ENCODE results near the gene ANXA10. TPM values are rescaled to one million over a fixed set of nuclear protein-coding genes. Genes with fewer than 3 reads are reported as not detected.

The ANXA10 gene
- total RNA-seq, 1 experiment from 2014 or later: not detected

DNA sequence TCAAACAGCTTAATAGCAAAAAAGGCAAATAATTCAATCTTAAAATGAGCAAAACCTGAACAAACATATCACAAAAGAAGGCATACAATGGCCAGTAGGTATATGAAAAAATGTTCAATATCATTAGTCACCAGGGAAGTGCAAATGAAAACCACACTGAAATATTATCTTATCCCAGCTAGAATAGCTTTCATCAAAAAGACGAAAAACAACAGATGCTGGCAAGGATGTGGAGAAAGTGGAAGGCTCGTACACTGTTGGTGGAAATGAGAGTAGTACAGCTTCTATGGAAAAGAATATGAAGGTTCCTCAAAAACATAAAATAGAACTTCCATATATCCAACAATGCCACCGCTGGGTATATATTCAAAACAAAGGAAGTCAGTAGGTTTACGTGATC, 29.3 kb upstream of the ANXA10 start:
- no peak overlapping the region for H3K4me3 ChIP-seq (ENCODE audit: low read depth in 2 of 2, low read length in 2 of 2)
- TF ChIP-seq, protein P1, sequence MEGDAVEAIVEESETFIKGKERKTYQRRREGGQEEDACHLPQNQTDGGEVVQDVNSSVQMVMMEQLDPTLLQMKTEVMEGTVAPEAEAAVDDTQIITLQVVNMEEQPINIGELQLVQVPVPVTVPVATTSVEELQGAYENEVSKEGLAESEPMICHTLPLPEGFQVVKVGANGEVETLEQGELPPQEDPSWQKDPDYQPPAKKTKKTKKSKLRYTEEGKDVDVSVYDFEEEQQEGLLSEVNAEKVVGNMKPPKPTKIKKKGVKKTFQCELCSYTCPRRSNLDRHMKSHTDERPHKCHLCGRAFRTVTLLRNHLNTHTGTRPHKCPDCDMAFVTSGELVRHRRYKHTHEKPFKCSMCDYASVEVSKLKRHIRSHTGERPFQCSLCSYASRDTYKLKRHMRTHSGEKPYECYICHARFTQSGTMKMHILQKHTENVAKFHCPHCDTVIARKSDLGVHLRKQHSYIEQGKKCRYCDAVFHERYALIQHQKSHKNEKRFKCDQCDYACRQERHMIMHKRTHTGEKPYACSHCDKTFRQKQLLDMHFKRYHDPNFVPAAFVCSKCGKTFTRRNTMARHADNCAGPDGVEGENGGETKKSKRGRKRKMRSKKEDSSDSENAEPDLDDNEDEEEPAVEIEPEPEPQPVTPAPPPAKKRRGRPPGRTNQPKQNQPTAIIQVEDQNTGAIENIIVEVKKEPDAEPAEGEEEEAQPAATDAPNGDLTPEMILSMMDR (IDR thresholded peaks at IDR 0.05): no peak
- TF ChIP-seq POLR2AphosphoS5 (IDR thresholded peaks at IDR 0.05; ENCODE audit: low read depth, low read length): no peak
- no peak for TF ChIP-seq SIN3A (IDR thresholded peaks at IDR 0.05; ENCODE audit: borderline replicate concordance, insufficient read depth, low read depth, low read length)
- no peak for TF ChIP-seq REST (IDR thresholded peaks at IDR 0.05; ENCODE audit: insufficient read depth in 1 of 2, low read depth in 2 of 2, low read length in 1 of 2)
- no peak for TF ChIP-seq TCF7L2 (IDR thresholded peaks at IDR 0.05; ENCODE audit: low read depth, low read length)
- in situ Hi-C loops (cut with HindIII; ENCODE audit: low pct_unique_long_range_greater_than_20kb, low sequenced_read_pairs): no loop called here
- H3K36me3 ChIP-seq (ENCODE audit: control insufficient read depth, insufficient read depth, low read length): no peaks in the 10 kb centered on the region
- ChIA-PET CTCF (no interaction called here), POLR2A (no interaction called here)
- H3K27me3 ChIP-seq (ENCODE audit: control insufficient read depth, insufficient read depth, low read length): no peaks in the 10 kb centered on the region
- no peaks in the 10 kb centered on the region for H3K4me1 ChIP-seq (ENCODE audit: control insufficient read depth, insufficient read depth, low read length)
- no peaks in the 10 kb centered on the region for H3K9me3 ChIP-seq (ENCODE audit: control insufficient read depth, insufficient read depth, low read depth, low read length)
- intact Hi-C loops (cut with micrococcal nuclease; ENCODE audit: unreplicated experiment): no loop called here
- H3K27ac ChIP-seq (ENCODE audit: low read length): no peak overlapping the region
- BruUV-seq (replicated peaks): no TSS peak
- ATAC-seq (no peak), DNase-seq (ENCODE audit: low read depth, low spot score) (no peak)

GRCh38 chr4:168070903-168071302, 21.4 kb upstream of the ANXA10 start:
- Histone ChIP-seq H3K36me3 (ENCODE audit: control insufficient read depth, insufficient read depth, low read length) (no peaks in the 10 kb centered on the region), H3K27me3 (ENCODE audit: control insufficient read depth, insufficient read depth, low read length) (no peaks in the 10 kb centered on the region), H3K4me3 (ENCODE audit: low read depth in 2 of 2, low read length in 2 of 2) (no peak overlapping the region), H3K4me1 (ENCODE audit: control insufficient read depth, insufficient read depth, low read length) (no peaks in the 10 kb centered on the region; the same call in 1 of the 2 replicates), H3K27ac (ENCODE audit: low read length) (no peak overlapping the region), H3K9me3 (ENCODE audit: control insufficient read depth, insufficient read depth, low read depth, low read length) (no peaks in the 10 kb centered on the region; the same call in 1 of the 2 replicates)
- no peak for ATAC-seq
- POLR2A ChIA-PET: interaction anchor here (0.6 kb wide), 1 partner anchor 469 kb away, joined by 7 read pairs; no protein-coding TSS in a partner anchor
- BruUV-seq (replicated peaks): no TSS peak
- intact Hi-C loops (cut with micrococcal nuclease; ENCODE audit: unreplicated experiment) (no loop called here), in situ Hi-C loops (cut with HindIII; ENCODE audit: low pct_unique_long_range_greater_than_20kb, low sequenced_read_pairs) (no loop called here)
- TF ChIP-seq POLR2AphosphoS5 (IDR thresholded peaks at IDR 0.05; ENCODE audit: low read depth, low read length) (no peak), SIN3A (IDR thresholded peaks at IDR 0.05; ENCODE audit: borderline replicate concordance, insufficient read depth, low read depth, low read length) (no peak), TCF7L2 (IDR thresholded peaks at IDR 0.05; ENCODE audit: low read depth, low read length) (no peak), REST (IDR thresholded peaks at IDR 0.05; ENCODE audit: insufficient read depth in 1 of 2, low read depth in 2 of 2, low read length in 1 of 2) (no peak)
- TF ChIP-seq, protein P1 (IDR thresholded peaks at IDR 0.05): no peak
- CTCF ChIA-PET: no interaction called here
- DNase-seq (ENCODE audit: low read depth, low spot score): no peak
